Erythroblast (primary cell): Measurements from ENCODE around the gene MLXIPL.

Source experiments
- GATA1 ChIP-seq: IDR thresholded peaks from 2 replicates; pipeline ENCODE4 v1.6.1; 2011; ENCODE audit warnings: low read depth, mild to moderate bottlenecking, control low read depth, low read length, moderate library complexity
- POLR2A ChIP-seq: IDR thresholded peaks from 2 replicates; pipeline ENCODE4 v1.6.1; 2011; ENCODE audit warnings: mild to moderate bottlenecking, low read length

DNA sequence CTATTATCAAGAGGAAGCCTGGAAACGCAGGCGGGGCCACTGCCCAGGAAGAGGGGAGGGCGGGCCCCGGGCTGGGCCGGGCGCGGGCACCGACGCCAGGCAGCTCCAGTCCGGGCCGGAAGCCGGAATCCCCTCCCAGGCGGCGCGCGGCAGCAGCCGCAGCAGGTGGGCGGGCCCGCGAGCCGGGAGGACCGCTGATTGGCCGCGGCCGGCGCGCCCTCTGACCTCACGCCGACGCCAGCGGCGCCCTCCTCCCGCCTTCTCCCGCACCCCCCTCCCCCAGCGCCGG lies 67.3 kb downstream of the MLXIPL start:
- TF ChIP-seq POLR2A (no peak), GATA1 (no peak)
